ENCODE data around the gene CHMP6.

CHMP6 gene

GRCh38 chr17:81031566-81032550 is 40.2 kb downstream of the CHMP6 start:
- no peak for DNase-seq

DNA sequence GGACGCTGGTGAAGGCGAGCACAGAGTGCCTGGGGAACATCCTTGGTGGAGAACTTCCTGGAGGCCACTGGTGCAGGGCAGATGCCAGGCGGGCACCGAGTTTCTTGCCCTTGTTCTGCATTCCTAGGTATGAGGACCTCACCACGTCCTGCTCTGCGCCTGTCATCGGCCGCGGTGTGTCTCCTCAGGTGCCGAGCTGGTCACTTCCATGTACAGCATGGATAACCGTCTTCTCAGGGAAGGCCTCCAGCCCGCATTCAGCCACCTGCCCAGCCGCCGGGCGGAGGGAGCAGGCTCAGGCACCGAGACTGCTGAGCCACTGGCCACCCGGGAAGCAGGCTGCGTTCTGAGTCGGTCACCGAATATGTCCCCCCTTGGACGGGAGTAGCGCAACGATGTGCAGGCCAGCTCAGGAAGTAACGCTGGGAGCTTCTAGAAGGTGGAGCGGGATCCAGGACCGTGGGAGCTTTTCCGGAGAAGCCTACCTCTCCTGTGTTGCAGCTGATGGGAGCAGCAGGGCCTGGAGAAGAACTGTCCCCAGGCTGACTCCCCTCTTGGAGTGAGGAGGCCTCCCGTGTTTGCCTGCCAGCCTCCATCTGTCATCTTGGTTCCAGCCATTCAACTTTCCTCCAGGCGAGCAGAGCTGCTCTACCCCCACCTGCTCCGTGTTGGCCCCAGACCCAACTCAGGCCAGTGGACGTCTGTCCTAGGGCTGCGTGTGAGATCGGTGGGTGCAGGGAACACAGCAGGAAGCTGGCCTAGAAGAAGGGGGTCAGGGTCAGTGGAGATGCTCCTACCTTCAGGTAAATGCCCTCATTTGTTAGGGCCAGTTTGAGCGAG is 41.2 kb downstream of the CHMP6 start:
- no peak for DNase-seq

- no peak for DNase-seq
These were observed 42.0 kb downstream of the CHMP6 start for GRCh38 chr17:81033535-81034167.

DNA sequence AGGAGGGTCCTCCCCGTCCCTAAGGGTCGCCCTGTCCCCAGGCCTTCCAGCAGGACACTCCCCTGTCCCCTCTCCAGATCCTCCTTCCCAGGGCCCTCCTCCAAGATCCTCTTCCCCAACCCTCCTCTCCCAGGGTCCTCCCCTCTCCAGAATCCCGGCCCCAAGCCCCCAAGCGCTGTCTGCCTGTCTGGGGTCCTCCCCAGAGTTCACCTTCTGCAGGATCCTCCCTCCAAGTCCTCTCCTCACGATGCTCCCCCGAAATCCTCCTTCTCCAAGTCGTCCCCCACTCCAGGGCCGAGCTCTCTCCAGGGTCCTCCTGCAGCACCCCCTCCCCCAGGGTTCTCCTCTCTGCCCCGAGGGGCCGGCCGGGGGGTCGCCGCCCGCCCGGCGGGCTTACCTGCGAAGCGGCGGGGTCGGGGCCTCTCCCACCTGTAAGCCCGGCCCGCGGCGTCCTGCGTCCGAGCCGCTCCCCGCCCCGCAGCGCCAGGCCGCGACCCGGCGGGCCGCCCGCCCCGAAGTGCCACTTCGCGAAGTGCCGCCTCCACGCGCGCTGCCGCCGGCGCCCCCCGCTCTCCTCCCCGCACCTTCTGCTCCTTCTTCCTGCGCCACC is 42.6 kb downstream of the CHMP6 start:
- no peak for DNase-seq

DNA sequence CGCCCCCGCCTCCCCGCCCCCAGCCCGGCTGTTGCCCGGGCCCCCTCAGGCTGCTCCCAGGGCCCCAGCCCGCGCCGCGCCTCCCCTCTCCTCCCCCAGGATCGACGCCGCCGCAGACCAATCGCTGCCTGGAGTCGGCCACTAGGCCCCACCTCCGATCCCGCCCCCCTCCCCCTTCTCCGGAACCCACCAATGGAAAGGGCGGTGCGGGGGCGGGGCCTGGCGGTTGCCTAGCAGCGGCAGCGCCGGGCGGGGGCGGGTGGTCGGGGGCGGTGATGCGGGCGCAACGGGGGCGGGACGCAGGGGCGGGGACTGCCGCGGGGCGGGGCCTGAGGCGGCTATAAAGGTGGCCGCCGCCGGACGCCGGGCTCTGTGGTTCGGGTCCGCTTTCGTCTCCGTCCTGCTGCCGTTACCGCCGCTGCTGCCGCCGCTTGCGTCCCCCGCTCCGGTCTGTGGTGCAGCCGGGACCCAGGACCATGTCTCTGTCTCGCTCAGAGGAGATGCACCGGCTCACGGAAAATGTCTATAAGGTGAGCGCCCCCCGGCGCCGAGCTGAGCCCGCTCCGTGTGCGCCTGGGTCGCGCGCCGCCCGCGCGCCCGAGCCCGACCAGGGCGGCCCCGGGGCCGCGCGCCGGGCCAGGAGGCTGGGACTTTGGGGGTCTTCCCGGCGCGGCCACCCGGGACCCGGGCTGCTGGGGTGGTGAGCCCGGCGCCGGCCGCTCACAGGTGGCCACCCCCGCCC is 43.3 kb downstream of the CHMP6 start, which contains the start of gene BAIAP2:
Gene BAIAP2, plus strand, starts transcription at position 373 of the 742 bp plus-strand sequence. Its CDS starts 104 bp downstream, at position 477.
- DNase-seq: peak; percentile 91

- no peak for DNase-seq
These were observed 44.0 kb downstream of the CHMP6 start for GRCh38 chr17:81035521-81036196.

DNA sequence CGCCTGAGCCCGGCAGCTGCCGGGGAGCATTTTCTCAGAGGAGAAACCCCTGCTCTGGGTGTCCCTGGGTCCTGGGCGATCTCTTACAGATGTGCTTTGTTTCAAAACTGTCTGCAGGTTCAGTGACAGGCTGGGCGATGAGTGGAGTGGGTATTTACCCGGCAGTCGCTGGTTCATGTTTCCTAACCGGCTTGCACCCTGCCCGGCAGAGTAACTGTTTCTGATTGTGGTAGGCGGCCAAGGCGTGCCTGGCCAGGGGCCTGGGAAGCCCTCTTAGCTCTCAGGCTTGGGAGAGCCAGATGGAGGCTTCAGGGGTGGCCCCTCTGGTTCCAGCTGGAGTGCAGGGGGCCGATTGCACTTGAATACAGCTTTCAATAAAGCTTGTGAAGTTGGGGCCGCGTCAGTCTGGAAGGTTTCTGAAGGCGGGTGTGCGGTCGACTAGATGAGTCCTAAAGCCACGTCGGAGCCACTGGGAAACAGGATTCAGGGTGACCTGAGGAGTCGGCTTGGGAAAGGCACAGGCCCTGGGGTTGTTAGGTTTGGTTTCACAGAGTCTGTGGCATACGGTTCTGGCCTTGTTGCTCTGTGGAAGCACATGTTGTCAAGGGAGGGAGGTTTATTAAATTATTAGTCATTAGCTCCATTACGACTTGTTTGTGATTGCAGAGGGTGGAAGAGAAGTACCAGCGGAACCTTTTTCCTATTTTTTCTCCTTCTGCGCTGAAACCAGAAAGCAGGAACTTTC is 44.7 kb downstream of the CHMP6 start:
- DNase-seq: peak; percentile 28

DNA sequence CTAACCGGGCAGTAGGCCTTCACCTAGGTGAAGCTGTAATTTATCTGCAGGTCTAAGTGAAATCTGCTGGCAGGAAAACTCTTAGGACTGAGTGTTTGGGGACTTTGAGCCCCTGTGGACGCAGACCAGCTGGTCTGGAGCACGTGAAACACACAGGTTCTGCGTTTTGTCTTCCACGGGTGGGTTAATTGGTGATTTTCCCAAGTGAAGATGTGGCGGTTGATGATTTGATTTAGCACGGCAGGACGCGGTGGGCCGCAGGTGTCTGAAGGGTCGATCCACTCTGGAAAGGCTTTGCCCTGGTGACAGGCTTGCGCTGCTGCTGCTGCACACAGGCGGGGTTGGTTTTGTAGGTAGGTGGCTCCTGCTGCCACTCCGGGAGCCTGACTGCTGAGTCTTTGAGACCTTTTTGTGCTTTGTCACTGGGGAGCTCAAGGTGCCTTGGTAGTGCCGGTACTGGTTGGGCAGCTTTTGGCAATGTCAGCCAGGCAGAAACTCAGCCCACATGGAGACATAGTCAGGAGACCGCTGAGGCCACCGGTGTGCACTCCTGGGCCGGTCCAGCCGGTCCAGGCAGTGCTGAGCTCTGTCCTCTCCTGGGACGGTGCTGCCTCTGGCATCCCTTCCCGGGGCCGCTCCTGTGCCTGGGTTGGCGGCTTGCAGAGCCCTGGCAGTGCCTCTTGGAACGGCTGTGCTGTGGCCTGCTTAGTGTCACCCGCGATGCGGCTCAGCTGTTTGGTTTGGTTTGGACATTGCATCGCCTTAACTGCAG is 45.6 kb downstream of the CHMP6 start:
- peak; percentile 33 for DNase-seq

DNA sequence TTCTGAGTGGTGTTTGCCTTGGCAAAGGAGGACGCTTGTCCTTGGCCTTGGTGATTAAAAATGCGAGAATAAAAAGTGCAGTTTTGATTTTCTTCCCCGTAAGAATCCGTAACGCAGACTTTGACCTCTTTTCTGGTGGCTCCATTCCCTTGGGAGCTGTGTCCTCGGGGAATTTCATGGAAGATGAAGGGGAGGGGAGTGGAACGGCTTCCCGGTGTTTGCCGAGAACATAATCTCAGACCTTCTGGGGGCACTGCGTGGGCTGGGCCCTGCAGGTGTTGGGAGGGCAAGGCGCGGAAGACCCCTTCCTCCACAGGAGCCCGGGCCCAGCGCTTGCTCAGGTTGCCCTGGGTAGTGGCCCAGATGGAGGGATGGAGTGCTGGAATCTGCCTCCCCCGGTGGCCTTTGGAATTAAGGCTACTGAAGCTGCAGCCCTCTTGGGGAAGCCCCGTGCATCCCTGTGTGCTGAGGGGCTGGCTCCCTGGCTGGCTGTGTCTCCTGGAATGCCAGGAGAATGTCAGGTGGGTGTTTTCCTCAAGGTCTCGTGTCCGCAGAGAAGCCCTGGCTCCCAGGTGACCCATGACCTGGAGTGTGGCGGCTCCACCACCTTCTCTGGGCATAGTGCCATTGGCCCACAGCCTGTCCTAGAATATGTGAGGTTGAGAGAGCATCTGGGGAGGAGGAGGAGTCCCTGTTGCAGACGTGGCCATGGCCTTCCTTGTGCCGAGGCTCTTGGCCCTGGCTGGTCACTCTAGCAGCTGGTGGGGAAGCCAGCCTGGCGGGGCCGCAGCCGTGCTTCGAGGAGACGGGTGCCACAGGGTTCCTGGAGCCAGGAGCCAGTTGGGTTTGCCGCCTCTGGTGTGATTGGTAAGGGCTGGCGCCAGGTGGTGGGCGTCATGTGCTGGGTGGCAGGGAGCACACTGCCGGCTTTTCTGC is 46.4 kb downstream of the CHMP6 start:
- no peak for DNase-seq

GRCh38 chr17:81039096-81039495 is 47.5 kb downstream of the CHMP6 start:
- no peak for DNase-seq

- peak; percentile 89 for DNase-seq
These were observed 48.5 kb downstream of the CHMP6 start for GRCh38 chr17:81039854-81040758.

GRCh38 chr17:81040791-81041337 is 49.2 kb downstream of the CHMP6 start:
- DNase-seq: no peak

- no peak for DNase-seq
These were observed 51.0 kb downstream of the CHMP6 start for GRCh38 chr17:81042606-81043005.

GRCh38 chr17:81043319-81043724 is 51.7 kb downstream of the CHMP6 start:
- no peak for DNase-seq

DNA sequence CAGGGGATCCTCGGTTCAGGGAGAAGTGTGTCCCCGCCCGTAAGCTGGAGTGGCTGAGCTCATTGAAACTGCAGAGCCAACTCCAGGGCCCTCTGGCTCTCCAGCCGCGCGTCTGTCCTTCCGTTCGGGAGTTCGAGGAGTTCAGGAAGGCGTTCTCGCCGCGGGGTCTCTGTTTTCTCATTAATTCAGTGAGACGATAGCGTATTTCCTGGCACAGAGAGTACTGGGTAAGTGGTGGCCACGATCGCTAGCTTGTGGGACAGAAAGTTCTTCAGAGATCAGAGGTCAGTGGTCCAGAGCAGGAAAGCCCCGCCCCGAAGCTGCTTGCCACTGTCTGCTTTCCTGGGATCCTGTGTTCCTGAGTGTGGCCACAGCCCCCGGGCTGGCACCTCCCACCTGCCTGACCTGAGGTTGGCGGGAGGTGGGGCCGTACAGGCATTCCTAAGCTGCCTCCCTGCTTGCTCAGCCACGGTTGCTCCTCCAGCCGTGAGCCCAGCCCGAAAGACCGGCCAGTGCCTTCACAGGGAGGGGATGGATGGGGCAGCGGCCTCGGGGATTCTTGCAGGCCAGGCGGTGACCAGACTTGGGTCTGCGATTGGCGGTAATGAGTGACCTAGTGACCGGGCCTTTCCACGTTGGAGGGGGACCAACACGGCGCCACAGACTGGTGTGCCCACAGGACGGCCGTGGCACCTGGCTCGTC is 52.2 kb downstream of the CHMP6 start:
- DNase-seq: peak; percentile 46

DNA sequence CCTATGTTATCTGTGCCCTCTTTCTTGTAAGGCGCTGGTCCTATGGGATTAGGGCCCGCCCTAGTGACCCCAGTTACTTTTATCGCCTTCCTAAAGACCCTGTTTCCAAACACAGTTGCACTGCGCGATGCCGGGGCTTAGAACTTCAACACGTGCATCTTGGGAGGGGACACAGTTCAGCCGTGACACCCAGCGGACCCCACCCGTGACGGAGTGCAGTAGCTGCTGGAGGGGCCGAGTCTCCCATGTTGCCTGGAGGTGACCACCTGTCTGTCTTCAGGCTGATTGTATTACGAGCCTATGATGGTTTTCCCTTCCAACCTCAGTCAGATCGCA is 52.8 kb downstream of the CHMP6 start:
- no peak for DNase-seq

Data from fibroblast of skin of back (primary cell).